Activated CD8-positive, alpha-beta T cell treated with anti-CD3 and anti-CD28 coated beads for 36 hours (primary cell): Measurements from ENCODE around the gene C2CD4C. TPM values are rescaled to one million over a fixed set of nuclear protein-coding genes. Genes with fewer than 3 reads are reported as not detected.

Source experiments
- ATAC-seq: fragments of 200-7000 bp; cut with Tn5 transposase; one replicate; pipeline ENCODE4 v1.10.0; 2021; ENCODE audit warnings: mild to moderate bottlenecking, moderate library complexity
- CTCF ChIA-PET: fragments of 350-600 bp; sonication (Branson Sonifier 250); formaldehyde crosslinking; loops from one replicate; lab custom pipeline; 2021; ENCODE audit warnings: antibody characterized with exemption; lab: Charles Lee
- POLR2A ChIA-PET: fragments of 350-600 bp; sonication (Branson Sonifier 250); formaldehyde crosslinking; loops from one replicate; lab custom pipeline; 2021; ENCODE audit warnings: antibody characterized with exemption; lab: Charles Lee
- DNase-seq: peaks from one replicate; pipeline ENCODE4 v3.0.0-alpha.2; 2020
- H3K27ac Mint-ChIP-seq: one replicate; pipeline ENCODE4 v1.8.0; 2021; ENCODE audit warnings: mild to moderate bottlenecking, mixed read lengths
- H3K27me3 Mint-ChIP-seq: one replicate; pipeline ENCODE4 v1.8.0; 2021; ENCODE audit warnings: mixed read lengths
- H3K36me3 Mint-ChIP-seq: one replicate; pipeline ENCODE4 v1.8.0; 2021; ENCODE audit warnings: low read depth, mixed read lengths
- H3K4me1 Mint-ChIP-seq: one replicate; pipeline ENCODE4 v1.8.0; 2021; ENCODE audit warnings: low read depth, mixed read lengths
- H3K4me3 Mint-ChIP-seq: one replicate; pipeline ENCODE4 v1.8.0; 2021; ENCODE audit warnings: mild to moderate bottlenecking, moderate library complexity, mixed read lengths
- H3K9me3 Mint-ChIP-seq: one replicate; pipeline ENCODE4 v1.8.0; 2021; ENCODE audit warnings: mixed read lengths
- CTCF ChIP-seq: fragments of 200-600 bp; IDR thresholded peaks from one replicate; pipeline ENCODE4 v1.8.0; 2022; ENCODE audit warnings: antibody characterized with exemption, mild to moderate bottlenecking
- intact Hi-C: fragments of 100-400 bp; cut with micrococcal nuclease; formaldehyde crosslinking; loops from one replicate; pipeline ENCODE4 v1.10.0; 2022
- total RNA-seq, 2 experiments: library from RNA; stranded (reverse); gene quantifications; one replicate each; pipeline ENCODE4 v1.2.3, GENCODE V29; 2021

Gene C2CD4C
- total RNA-seq, 2 experiments from 2014 or later, result 0.13 to 0.25 TPM

- POLR2A ChIA-PET, result no interaction called here
- Mint-ChIP-seq H3K36me3 (no peaks in the 10 kb centered on the region), H3K4me3 (no peak overlapping the region), H3K9me3 (no peaks in the 10 kb centered on the region), H3K4me1 (no peaks in the 10 kb centered on the region), H3K27ac (no peak overlapping the region), H3K27me3 (peaks cover 13% of the 10 kb centered on the region)
- TF ChIP-seq CTCF, result no peak
- intact Hi-C loops, result no loop called here
- CTCF ChIA-PET, result no interaction called here
- DNase-seq (no peak), ATAC-seq (no peak)
Observed at GRCh38 chr19:370641-371330, 38.2 kb downstream of the C2CD4C start.

- CTCF ChIA-PET, result no interaction called here
- Mint-ChIP-seq H3K4me1 (no peaks in the 10 kb centered on the region), H3K27ac (no peak overlapping the region), H3K36me3 (no peaks in the 10 kb centered on the region), H3K9me3 (no peaks in the 10 kb centered on the region), H3K27me3 (peaks cover 12% of the 10 kb centered on the region), H3K4me3 (no peak overlapping the region)
- ATAC-seq (no peak), DNase-seq (no peak)
- TF ChIP-seq CTCF, result no peak
- intact Hi-C loops, result no loop called here
- POLR2A ChIA-PET, result no interaction called here
Observed at GRCh38 chr19:369876-370275, 39.1 kb downstream of the C2CD4C start.

- Mint-ChIP-seq H3K9me3 (no peaks in the 10 kb centered on the region), H3K27me3 (peaks cover 12% of the 10 kb centered on the region), H3K36me3 (no peaks in the 10 kb centered on the region), H3K4me3 (no peak overlapping the region), H3K27ac (no peak overlapping the region), H3K4me1 (no peaks in the 10 kb centered on the region)
- no peak for DNase-seq
- no peak for TF ChIP-seq CTCF
- no peak for ATAC-seq
- intact Hi-C loops, result no loop called here
- ChIA-PET POLR2A (no interaction called here), CTCF (no interaction called here)
Observed at GRCh38 chr19:369256-369655, 39.7 kb downstream of the C2CD4C start.

GRCh38 chr19:368630-369024, 40.3 kb downstream of the C2CD4C start:
- ChIA-PET CTCF (no interaction called here), POLR2A (no interaction called here)
- H3K36me3 Mint-ChIP-seq, result no peaks in the 10 kb centered on the region
- H3K4me1 Mint-ChIP-seq, result no peaks in the 10 kb centered on the region
- TF ChIP-seq CTCF, result no peak
- no peak overlapping the region for H3K4me3 Mint-ChIP-seq
- no peaks in the 10 kb centered on the region for H3K9me3 Mint-ChIP-seq
- intact Hi-C loops, result no loop called here
- ATAC-seq (no peak), DNase-seq (no peak)
- peaks cover 12% of the 10 kb centered on the region for H3K27me3 Mint-ChIP-seq
- H3K27ac Mint-ChIP-seq, result no peak overlapping the region

GRCh38 chr19:367963-368629, 40.9 kb downstream of the C2CD4C start:
- H3K4me3 Mint-ChIP-seq, result no peak overlapping the region
- H3K4me1 Mint-ChIP-seq, result no peaks in the 10 kb centered on the region
- ChIA-PET POLR2A (no interaction called here), CTCF (no interaction called here)
- peaks cover 12% of the 10 kb centered on the region for H3K27me3 Mint-ChIP-seq
- H3K36me3 Mint-ChIP-seq, result no peaks in the 10 kb centered on the region
- no peaks in the 10 kb centered on the region for H3K9me3 Mint-ChIP-seq
- H3K27ac Mint-ChIP-seq, result no peak overlapping the region
- ATAC-seq (no peak), DNase-seq (no peak)
- no peak for TF ChIP-seq CTCF
- intact Hi-C loops, result no loop called here
